Upper lobe of left lung (tissue), 4 donors: ENCODE data around the gene PTK6.

Source experiments
- EP300 ChIP-seq, 4 donors: sonication (generic); formaldehyde crosslinking; IDR thresholded peaks; one replicate each; pipeline ENCODE4 v1.5.1; 2017; ENCODE audit warnings: antibody characterized with exemption in 4 of 4, control low read depth in 2 of 4
- POLR2A ChIP-seq, 4 donors: fragments of 450-650 bp; IDR thresholded peaks; one replicate each; pipeline ENCODE4 v1.5.1; 2016 to 2017; ENCODE audit warnings: antibody characterized with exemption in 4 of 4, mild to moderate bottlenecking in 2 of 4
- TF ChIP-seq, protein P1 (sequence below), 6 experiments: fragments of 450-650 bp in 4 of 6; fragments of 200-600 bp in 2 of 6; sonication (generic) in 2 of 6; IDR thresholded peaks; one replicate each; pipeline ENCODE4 v1.5.1; 2016 to 2019; ENCODE audit warnings: antibody characterized with exemption in 6 of 6

DNA sequence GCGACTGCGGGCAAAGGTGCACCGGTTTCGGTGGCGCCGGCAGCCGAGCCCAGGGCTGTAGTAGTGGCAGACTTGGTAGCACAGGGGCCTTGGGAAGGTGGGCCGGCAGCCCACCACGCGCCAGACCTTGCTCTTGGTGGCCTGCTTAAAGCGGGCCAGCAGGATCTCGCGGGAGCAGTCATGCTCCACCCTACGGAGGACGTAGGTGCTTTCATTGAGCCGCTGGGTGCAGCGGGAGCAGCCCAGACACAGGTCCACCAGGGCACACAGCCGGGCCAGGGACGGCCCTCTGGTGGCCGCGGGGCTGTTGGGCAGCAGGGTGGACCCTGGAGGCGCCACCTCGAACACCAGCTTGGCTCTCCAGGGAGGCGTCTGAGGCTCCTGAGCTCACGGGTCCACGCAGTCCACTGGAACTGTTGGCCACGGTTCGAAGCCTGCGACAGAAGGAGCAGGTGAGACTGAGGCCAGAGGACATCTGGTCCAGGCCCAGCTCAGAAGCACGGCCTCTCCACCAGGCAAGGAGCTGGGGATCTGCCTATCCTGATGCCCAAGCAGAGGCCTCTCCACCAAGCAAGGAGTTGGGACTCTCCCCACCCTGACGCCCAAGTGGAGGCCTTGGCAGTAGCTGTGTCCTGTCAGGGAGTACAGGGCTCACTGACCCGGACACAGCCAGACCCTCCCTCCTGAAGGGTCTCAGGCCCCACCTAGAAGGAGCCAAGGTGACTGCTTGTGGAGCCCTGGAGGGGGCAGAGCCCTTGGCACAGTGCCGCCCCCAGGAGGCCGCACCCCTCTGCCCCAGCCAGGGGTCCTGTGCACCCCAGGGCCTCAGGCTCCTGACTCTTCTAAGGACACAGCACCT, 35.8 kb upstream of the PTK6 start:
- TF ChIP-seq EP300 (IDR thresholded peaks at IDR 0.05) (no peak), POLR2A (IDR thresholded peaks at IDR 0.05) (no peak)
- TF ChIP-seq, protein P1, sequence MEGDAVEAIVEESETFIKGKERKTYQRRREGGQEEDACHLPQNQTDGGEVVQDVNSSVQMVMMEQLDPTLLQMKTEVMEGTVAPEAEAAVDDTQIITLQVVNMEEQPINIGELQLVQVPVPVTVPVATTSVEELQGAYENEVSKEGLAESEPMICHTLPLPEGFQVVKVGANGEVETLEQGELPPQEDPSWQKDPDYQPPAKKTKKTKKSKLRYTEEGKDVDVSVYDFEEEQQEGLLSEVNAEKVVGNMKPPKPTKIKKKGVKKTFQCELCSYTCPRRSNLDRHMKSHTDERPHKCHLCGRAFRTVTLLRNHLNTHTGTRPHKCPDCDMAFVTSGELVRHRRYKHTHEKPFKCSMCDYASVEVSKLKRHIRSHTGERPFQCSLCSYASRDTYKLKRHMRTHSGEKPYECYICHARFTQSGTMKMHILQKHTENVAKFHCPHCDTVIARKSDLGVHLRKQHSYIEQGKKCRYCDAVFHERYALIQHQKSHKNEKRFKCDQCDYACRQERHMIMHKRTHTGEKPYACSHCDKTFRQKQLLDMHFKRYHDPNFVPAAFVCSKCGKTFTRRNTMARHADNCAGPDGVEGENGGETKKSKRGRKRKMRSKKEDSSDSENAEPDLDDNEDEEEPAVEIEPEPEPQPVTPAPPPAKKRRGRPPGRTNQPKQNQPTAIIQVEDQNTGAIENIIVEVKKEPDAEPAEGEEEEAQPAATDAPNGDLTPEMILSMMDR (IDR thresholded peaks at IDR 0.05) = peak in 3 of 6 experiments; percentile 17 to 36 (median 28)
